ENCODE measurements around the gene OR4F6. TPM values are rescaled to one million over a fixed set of nuclear protein-coding genes. Genes with fewer than 3 reads are reported as not detected.

The OR4F6 gene
- polyA plus RNA-seq, 2 donors: not detected

DNA sequence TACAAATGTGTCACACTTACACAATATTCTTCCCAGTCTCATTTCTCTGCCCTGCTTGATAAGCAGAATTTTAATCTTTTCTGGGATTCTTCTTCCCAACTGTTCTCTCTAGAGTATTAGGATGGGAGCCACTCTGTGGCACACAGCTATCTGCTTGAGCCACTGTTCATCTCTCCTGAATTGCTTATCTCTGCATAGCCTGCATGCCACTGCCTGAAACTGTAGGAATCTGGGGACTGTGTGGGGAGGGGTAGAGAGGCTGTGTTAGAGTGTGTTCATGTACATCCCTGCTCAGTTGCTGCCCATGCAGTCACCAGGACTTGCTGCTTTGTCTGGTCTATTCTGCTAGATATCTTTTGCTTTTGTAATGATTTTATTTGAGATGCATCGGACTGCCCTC, 2.3 kb upstream of the OR4F6 start:
- H3K27ac ChIP-seq (ENCODE audit: low read depth in 2 of 2, low read length in 1 of 2): no peak overlapping the region
- WGBS, 2 donors: 86 to 96% methylated on average over 1 of the region's 1 CpG

DNA sequence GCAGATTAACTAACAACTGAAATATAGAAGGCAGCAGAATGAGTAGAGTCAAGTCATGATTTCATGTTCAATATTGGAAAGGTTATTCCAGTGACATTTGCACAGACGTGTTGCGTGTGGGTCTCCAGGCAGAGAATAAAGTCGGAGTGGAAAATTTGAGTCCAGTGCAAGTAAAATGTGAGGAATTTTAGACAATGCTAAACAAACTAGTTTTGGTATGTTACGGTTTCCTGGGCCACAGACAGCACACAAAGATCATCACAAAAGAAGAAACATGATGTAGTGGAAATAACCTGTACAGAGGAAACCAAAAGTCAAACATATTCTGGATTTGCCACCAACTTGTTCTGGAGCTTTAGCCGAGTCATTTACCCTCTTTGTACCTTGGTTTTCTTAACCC, 367 bp downstream of the OR4F6 start:
- Histone ChIP-seq H3K4me3 (ENCODE audit: low read depth in 1 of 2, low read length in 2 of 2) (no peak overlapping the region), H3K9me3 (ENCODE audit: control insufficient read depth in 2 of 2, insufficient read depth in 1 of 2, low read depth in 1 of 2, low read length in 1 of 2) (peaks cover 0 to 4% of the 10 kb centered on the region in 2 donors), H3K4me1 (ENCODE audit: control insufficient read depth in 2 of 2, insufficient read depth in 2 of 2, low read length in 1 of 2) (no peaks in the 10 kb centered on the region), H3K36me3 (ENCODE audit: control insufficient read depth in 2 of 2, insufficient read depth in 2 of 2, low read length in 1 of 2) (no peaks in the 10 kb centered on the region), H3K27me3 (ENCODE audit: control insufficient read depth in 1 of 2, insufficient read depth in 2 of 2, low read length in 2 of 2) (no peaks in the 10 kb centered on the region), H3K27ac (ENCODE audit: low read depth in 2 of 2, low read length in 1 of 2) (no peak overlapping the region)
- 68 to 69% methylated on average over 5 of the region's 5 CpGs for WGBS, 2 donors

More for the DNA sequence above, 2.3 kb upstream of the OR4F6 start:
- H3K9me3 ChIP-seq (ENCODE audit: control insufficient read depth in 2 of 2, insufficient read depth in 1 of 2, low read depth in 1 of 2, low read length in 1 of 2): peaks cover 0 to 4% of the 10 kb centered on the region in 2 donors
- no peaks in the 10 kb centered on the region for H3K4me1 ChIP-seq (ENCODE audit: control insufficient read depth in 2 of 2, insufficient read depth in 2 of 2, low read length in 1 of 2)
- H3K4me3 ChIP-seq (ENCODE audit: low read depth in 1 of 2, low read length in 2 of 2): no peak overlapping the region
- H3K27me3 ChIP-seq (ENCODE audit: control insufficient read depth in 1 of 2, insufficient read depth in 2 of 2, low read length in 2 of 2): no peaks in the 10 kb centered on the region
- no peaks in the 10 kb centered on the region for H3K36me3 ChIP-seq (ENCODE audit: control insufficient read depth in 2 of 2, insufficient read depth in 2 of 2, low read length in 1 of 2)

DNA sequence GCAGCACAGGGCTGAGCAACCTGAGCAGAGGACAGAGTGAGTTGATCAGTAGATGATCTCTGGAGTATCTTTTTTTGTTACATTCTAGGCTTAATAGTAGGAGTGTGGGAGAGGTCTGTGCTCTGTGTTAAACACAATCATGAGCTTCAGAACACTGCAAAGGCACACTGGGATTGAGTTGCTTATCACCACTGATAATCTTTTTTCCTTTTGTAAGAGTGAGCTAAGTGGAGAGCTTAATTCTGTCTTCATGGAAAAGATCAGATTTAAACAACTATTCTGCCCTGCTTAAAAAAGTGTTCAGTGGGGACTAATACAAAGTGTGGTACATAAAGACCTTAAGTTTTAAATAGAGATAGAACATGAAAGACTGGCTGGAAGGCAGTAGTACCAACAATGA, 1.1 kb downstream of the OR4F6 start:
- H3K27me3 ChIP-seq (ENCODE audit: control insufficient read depth in 1 of 2, insufficient read depth in 2 of 2, low read length in 2 of 2): no peaks in the 10 kb centered on the region
- no peaks in the 10 kb centered on the region for H3K4me1 ChIP-seq (ENCODE audit: control insufficient read depth in 2 of 2, insufficient read depth in 2 of 2, low read length in 1 of 2)
- H3K9me3 ChIP-seq (ENCODE audit: control insufficient read depth in 2 of 2, insufficient read depth in 1 of 2, low read depth in 1 of 2, low read length in 1 of 2): peaks cover 0 to 4% of the 10 kb centered on the region in 2 donors
- H3K36me3 ChIP-seq (ENCODE audit: control insufficient read depth in 2 of 2, insufficient read depth in 2 of 2, low read length in 1 of 2): no peaks in the 10 kb centered on the region
- no peak overlapping the region for H3K4me3 ChIP-seq (ENCODE audit: low read depth in 1 of 2, low read length in 2 of 2)
- H3K27ac ChIP-seq (ENCODE audit: low read depth in 2 of 2, low read length in 1 of 2): no peak overlapping the region

DNA sequence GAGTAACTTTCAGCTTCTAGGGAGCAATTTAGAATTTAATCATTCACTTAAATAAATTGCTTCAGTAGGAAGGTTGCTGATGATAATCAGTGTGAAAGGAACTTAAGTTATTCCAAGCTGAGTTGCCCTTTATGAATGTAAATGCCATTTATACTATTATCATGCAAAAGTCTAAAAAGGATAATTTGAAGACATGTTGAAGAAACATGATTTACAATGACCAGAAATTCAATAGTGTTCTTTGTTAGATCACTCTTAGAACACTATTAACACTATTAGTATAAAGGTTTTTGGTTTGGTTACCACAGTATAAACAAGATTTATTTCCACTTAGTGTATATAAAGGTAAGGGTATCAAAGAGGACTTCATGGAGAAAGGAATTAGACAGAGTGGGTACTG, 1.6 kb downstream of the OR4F6 start:
- H3K4me3 ChIP-seq (ENCODE audit: low read depth in 1 of 2, low read length in 2 of 2): no peak overlapping the region
- H3K36me3 ChIP-seq (ENCODE audit: control insufficient read depth in 2 of 2, insufficient read depth in 2 of 2, low read length in 1 of 2): no peaks in the 10 kb centered on the region
- H3K27me3 ChIP-seq (ENCODE audit: control insufficient read depth in 1 of 2, insufficient read depth in 2 of 2, low read length in 2 of 2): no peaks in the 10 kb centered on the region
- no peak overlapping the region for H3K27ac ChIP-seq (ENCODE audit: low read depth in 2 of 2, low read length in 1 of 2)
- no peaks in the 10 kb centered on the region for H3K4me1 ChIP-seq (ENCODE audit: control insufficient read depth in 2 of 2, insufficient read depth in 2 of 2, low read length in 1 of 2)
- H3K9me3 ChIP-seq (ENCODE audit: control insufficient read depth in 2 of 2, insufficient read depth in 1 of 2, low read depth in 1 of 2, low read length in 1 of 2): peaks cover 0 to 4% of the 10 kb centered on the region in 2 donors

DNA sequence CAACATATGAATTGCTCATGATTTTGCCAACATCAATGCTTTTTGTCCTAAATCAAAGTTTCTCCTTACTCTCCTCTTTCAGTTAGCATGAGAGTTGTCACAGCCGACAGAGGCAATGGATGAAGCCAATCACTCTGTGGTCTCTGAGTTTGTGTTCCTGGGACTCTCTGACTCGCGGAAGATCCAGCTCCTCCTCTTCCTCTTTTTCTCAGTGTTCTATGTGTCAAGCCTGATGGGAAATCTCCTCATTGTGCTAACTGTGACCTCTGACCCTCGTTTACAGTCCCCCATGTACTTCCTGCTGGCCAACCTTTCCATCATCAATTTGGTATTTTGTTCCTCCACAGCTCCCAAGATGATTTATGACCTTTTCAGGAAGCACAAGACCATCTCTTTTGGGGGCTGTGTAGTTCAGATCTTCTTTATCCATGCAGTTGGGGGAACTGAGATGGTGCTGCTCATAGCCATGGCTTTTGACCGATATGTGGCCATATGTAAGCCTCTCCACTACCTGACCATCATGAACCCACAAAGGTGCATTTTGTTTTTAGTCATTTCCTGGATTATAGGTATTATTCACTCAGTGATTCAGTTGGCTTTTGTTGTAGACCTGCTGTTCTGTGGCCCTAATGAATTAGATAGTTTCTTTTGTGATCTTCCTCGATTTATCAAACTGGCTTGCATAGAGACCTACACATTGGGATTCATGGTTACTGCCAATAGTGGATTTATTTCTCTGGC, 2.5 kb downstream of the OR4F6 start:
- Histone ChIP-seq H3K4me1 (ENCODE audit: control insufficient read depth in 2 of 2, insufficient read depth in 2 of 2, low read length in 1 of 2) (no peaks in the 10 kb centered on the region), H3K27ac (ENCODE audit: low read depth in 2 of 2, low read length in 1 of 2) (no peak overlapping the region), H3K27me3 (ENCODE audit: control insufficient read depth in 1 of 2, insufficient read depth in 2 of 2, low read length in 2 of 2) (no peaks in the 10 kb centered on the region), H3K9me3 (ENCODE audit: control insufficient read depth in 2 of 2, insufficient read depth in 1 of 2, low read depth in 1 of 2, low read length in 1 of 2) (peaks cover 0 to 4% of the 10 kb centered on the region in 2 donors), H3K4me3 (ENCODE audit: low read depth in 1 of 2, low read length in 2 of 2) (no peak overlapping the region), H3K36me3 (ENCODE audit: control insufficient read depth in 2 of 2, insufficient read depth in 2 of 2, low read length in 1 of 2) (no peaks in the 10 kb centered on the region)
- WGBS, 2 donors: 64 to 69% methylated on average over 6 of the region's 6 CpGs

- no peaks in the 10 kb centered on the region for H3K9me3 ChIP-seq (ENCODE audit: control insufficient read depth in 2 of 2, insufficient read depth in 1 of 2, low read depth in 1 of 2, low read length in 1 of 2)
- H3K27me3 ChIP-seq (ENCODE audit: control insufficient read depth in 1 of 2, insufficient read depth in 2 of 2, low read length in 2 of 2): no peaks in the 10 kb centered on the region
- H3K4me3 ChIP-seq (ENCODE audit: low read depth in 1 of 2, low read length in 2 of 2): no peak overlapping the region
- 65 to 67% methylated on average over 10 of the region's 10 CpGs for WGBS, 2 donors
- no peak overlapping the region for H3K27ac ChIP-seq (ENCODE audit: low read depth in 2 of 2, low read length in 1 of 2)
- no peaks in the 10 kb centered on the region for H3K36me3 ChIP-seq (ENCODE audit: control insufficient read depth in 2 of 2, insufficient read depth in 2 of 2, low read length in 1 of 2)
- no peaks in the 10 kb centered on the region for H3K4me1 ChIP-seq (ENCODE audit: control insufficient read depth in 2 of 2, insufficient read depth in 2 of 2, low read length in 1 of 2)
These were observed 4.1 kb downstream of the OR4F6 start for GRCh38 chr15:101807345-101807945.

GRCh38 chr15:101808201-101808600, 4.9 kb downstream of the OR4F6 start:
- Histone ChIP-seq H3K27me3 (ENCODE audit: control insufficient read depth in 1 of 2, insufficient read depth in 2 of 2, low read length in 2 of 2) (no peaks in the 10 kb centered on the region), H3K9me3 (ENCODE audit: control insufficient read depth in 2 of 2, insufficient read depth in 1 of 2, low read depth in 1 of 2, low read length in 1 of 2) (no peaks in the 10 kb centered on the region), H3K4me3 (ENCODE audit: low read depth in 1 of 2, low read length in 2 of 2) (no peak overlapping the region), H3K36me3 (ENCODE audit: control insufficient read depth in 2 of 2, insufficient read depth in 2 of 2, low read length in 1 of 2) (no peaks in the 10 kb centered on the region), H3K27ac (ENCODE audit: low read depth in 2 of 2, low read length in 1 of 2) (no peak overlapping the region), H3K4me1 (ENCODE audit: control insufficient read depth in 2 of 2, insufficient read depth in 2 of 2, low read length in 1 of 2) (no peaks in the 10 kb centered on the region)
- WGBS, 2 donors: 47 to 48% methylated on average over 2 of the region's 2 CpGs

GRCh38 chr15:101810456-101810855, 7.1 kb downstream of the OR4F6 start:
- H3K4me1 ChIP-seq (ENCODE audit: control insufficient read depth in 2 of 2, insufficient read depth in 2 of 2, low read length in 1 of 2): no peaks in the 10 kb centered on the region
- H3K9me3 ChIP-seq (ENCODE audit: control insufficient read depth in 2 of 2, insufficient read depth in 1 of 2, low read depth in 1 of 2, low read length in 1 of 2): no peaks in the 10 kb centered on the region
- H3K27me3 ChIP-seq (ENCODE audit: control insufficient read depth in 1 of 2, insufficient read depth in 2 of 2, low read length in 2 of 2): no peaks in the 10 kb centered on the region
- H3K36me3 ChIP-seq (ENCODE audit: control insufficient read depth in 2 of 2, insufficient read depth in 2 of 2, low read length in 1 of 2): no peaks in the 10 kb centered on the region
- no peak overlapping the region for H3K27ac ChIP-seq (ENCODE audit: low read depth in 2 of 2, low read length in 1 of 2)
- 85 to 93% methylated on average over 1 of the region's 1 CpG for WGBS, 2 donors
- no peak overlapping the region for H3K4me3 ChIP-seq (ENCODE audit: low read depth in 1 of 2, low read length in 2 of 2)

GRCh38 chr15:101810876-101811275, 7.6 kb downstream of the OR4F6 start:
- Histone ChIP-seq H3K27ac (ENCODE audit: low read depth in 2 of 2, low read length in 1 of 2) (no peak overlapping the region), H3K9me3 (ENCODE audit: control insufficient read depth in 2 of 2, insufficient read depth in 1 of 2, low read depth in 1 of 2, low read length in 1 of 2) (no peaks in the 10 kb centered on the region), H3K27me3 (ENCODE audit: control insufficient read depth in 1 of 2, insufficient read depth in 2 of 2, low read length in 2 of 2) (no peaks in the 10 kb centered on the region), H3K4me3 (ENCODE audit: low read depth in 1 of 2, low read length in 2 of 2) (no peak overlapping the region), H3K4me1 (ENCODE audit: control insufficient read depth in 2 of 2, insufficient read depth in 2 of 2, low read length in 1 of 2) (no peaks in the 10 kb centered on the region), H3K36me3 (ENCODE audit: control insufficient read depth in 2 of 2, insufficient read depth in 2 of 2, low read length in 1 of 2) (no peaks in the 10 kb centered on the region)
- 50 to 51% methylated on average over 3 of the region's 3 CpGs for WGBS, 2 donors

DNA sequence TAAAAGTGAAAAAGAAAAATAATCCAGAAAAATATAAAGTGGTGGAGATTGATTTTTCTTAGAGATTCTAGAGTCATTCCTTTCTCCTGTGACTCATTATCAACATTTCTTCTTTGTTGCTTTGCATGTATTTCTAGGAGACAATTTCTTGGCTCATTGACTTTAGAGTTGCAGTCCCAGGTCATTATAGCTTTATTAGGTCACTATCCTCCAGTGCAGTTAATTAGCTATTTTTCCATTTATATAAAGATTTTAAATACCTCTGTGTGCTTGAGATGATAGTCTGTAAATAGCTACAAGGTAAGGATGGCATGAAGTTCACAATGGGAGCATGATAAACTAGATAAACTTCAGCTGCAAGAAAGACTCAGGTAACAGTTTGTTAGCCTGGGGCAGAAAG, 8.6 kb downstream of the OR4F6 start, which contains the start of gene OR4F15:
Gene OR4F15 (plus strand): TSS at position 301 of the 400 bp plus-strand sequence. CDS start 5,985 bp downstream, outside the sequence.
- Histone ChIP-seq H3K4me1 (ENCODE audit: control insufficient read depth in 2 of 2, insufficient read depth in 2 of 2, low read length in 1 of 2) (no peaks in the 10 kb centered on the region), H3K27ac (ENCODE audit: low read depth in 2 of 2, low read length in 1 of 2) (no peak within 1 kb of the TSS), H3K27me3 (ENCODE audit: control insufficient read depth in 1 of 2, insufficient read depth in 2 of 2, low read length in 2 of 2) (no peaks in the 10 kb centered on the region)

More for the DNA sequence above, 8.6 kb downstream of the OR4F6 start, which contains the start of gene OR4F15:
- Histone ChIP-seq H3K36me3 (ENCODE audit: control insufficient read depth in 2 of 2, insufficient read depth in 2 of 2, low read length in 1 of 2) (no peaks in the 10 kb centered on the region), H3K4me3 (ENCODE audit: low read depth in 1 of 2, low read length in 2 of 2) (no peak within 1 kb of the TSS), H3K9me3 (ENCODE audit: control insufficient read depth in 2 of 2, insufficient read depth in 1 of 2, low read depth in 1 of 2, low read length in 1 of 2) (no peaks in the 10 kb centered on the region)
